ENCODE data around the gene JMJD8.

The JMJD8 gene

GRCh38 chr16:680967-681745, 3.0 kb downstream of the JMJD8 start:
- no peak for DNase-seq (ENCODE audit: low read depth, low spot score)
- H3K4me3 ChIP-seq (ENCODE audit: low read length) = peak overlapping the region; percentile 59

GRCh38 chr16:680625-680945, 3.5 kb downstream of the JMJD8 start:
- peak overlapping the region; percentile 59 for H3K4me3 ChIP-seq (ENCODE audit: low read length)
- no peak for DNase-seq (ENCODE audit: low read depth, low spot score)

GRCh38 chr16:679814-680624, 4.1 kb downstream of the JMJD8 start, which contains the start of gene STUB1:
STUB1 (plus strand) TSS chr16:680410; CDS start chr16:680526, 116 bp downstream.
- DNase-seq (ENCODE audit: low read depth, low spot score) = peak; percentile 60
- peak within 1 kb of the TSS; percentile 59 for H3K4me3 ChIP-seq (ENCODE audit: low read length)

GRCh38 chr16:678858-679813, 5.0 kb downstream of the JMJD8 start:
- peak overlapping the region; percentile 54 for H3K4me3 ChIP-seq (ENCODE audit: low read length)
- peak; percentile 47 for DNase-seq (ENCODE audit: low read depth, low spot score)

- no peak for DNase-seq (ENCODE audit: low read depth, low spot score)
Observed at GRCh38 chr16:678209-678857, 5.8 kb downstream of the JMJD8 start.

GRCh38 chr16:677316-678190, 6.6 kb downstream of the JMJD8 start:
- no peak overlapping the region for H3K4me3 ChIP-seq (ENCODE audit: low read length)
- DNase-seq (ENCODE audit: low read depth, low spot score) = no peak

More at GRCh38 chr16:678209-678857, 5.8 kb downstream of the JMJD8 start:
- no peak overlapping the region for H3K4me3 ChIP-seq (ENCODE audit: low read length)

GRCh38 chr16:676913-677312, 7.2 kb downstream of the JMJD8 start:
- DNase-seq (ENCODE audit: low read depth, low spot score) = no peak
- H3K4me3 ChIP-seq (ENCODE audit: low read length) = no peak overlapping the region

- no peak for DNase-seq (ENCODE audit: low read depth, low spot score)
- no peak overlapping the region for H3K4me3 ChIP-seq (ENCODE audit: low read length)
Observed at GRCh38 chr16:676565-676902, 7.6 kb downstream of the JMJD8 start.

- DNase-seq (ENCODE audit: low read depth, low spot score) = no peak
- no peak overlapping the region for H3K4me3 ChIP-seq (ENCODE audit: low read length)
Observed at GRCh38 chr16:675884-676564, 8.1 kb downstream of the JMJD8 start.

GRCh38 chr16:674968-675883, 8.9 kb downstream of the JMJD8 start, which contains the start of gene RHBDL1:
RHBDL1 (plus strand) TSS chr16:675671; CDS start chr16:675791, 120 bp downstream.
- no peak for DNase-seq (ENCODE audit: low read depth, low spot score)
- H3K4me3 ChIP-seq (ENCODE audit: low read length) = no peak within 1 kb of the TSS

GRCh38 chr16:674214-674881, 9.8 kb downstream of the JMJD8 start:
- no peak overlapping the region for H3K4me3 ChIP-seq (ENCODE audit: low read length)
- no peak for DNase-seq (ENCODE audit: low read depth, low spot score)

- no peak for DNase-seq (ENCODE audit: low read depth, low spot score)
- no peak overlapping the region for H3K4me3 ChIP-seq (ENCODE audit: low read length)
Observed at GRCh38 chr16:673399-673991, 10.6 kb downstream of the JMJD8 start.

GRCh38 chr16:672851-673250, 11.3 kb downstream of the JMJD8 start:
- no peak overlapping the region for H3K4me3 ChIP-seq (ENCODE audit: low read length)
- no peak for DNase-seq (ENCODE audit: low read depth, low spot score)

- no peak for DNase-seq (ENCODE audit: low read depth, low spot score)
- H3K4me3 ChIP-seq (ENCODE audit: low read length) = no peak overlapping the region
Observed at GRCh38 chr16:672371-672770, 11.8 kb downstream of the JMJD8 start.

- no peak for DNase-seq (ENCODE audit: low read depth, low spot score)
- H3K4me3 ChIP-seq (ENCODE audit: low read length) = no peak overlapping the region
Observed at GRCh38 chr16:671353-672131, 12.6 kb downstream of the JMJD8 start.

Measured in Jurkat, Clone E6-1 (cell line).